Thymus (tissue), 11 donors: ENCODE results near the gene NCBP2. TPM values are rescaled to one million over a fixed set of nuclear protein-coding genes. Genes with fewer than 3 reads are reported as not detected.

Source experiments
- DNase-seq, 9 donors: peaks; one replicate each; pipeline ENCODE4 v3.0.0-alpha.2; 2013; ENCODE audit warnings: low spot score in 9 of 9, low read depth in 6 of 9, missing footprints in 1 of 9
- H3K27ac ChIP-seq, 2 donors: one replicate each; pipeline ENCODE4 v1.5.1; 2013; ENCODE audit warnings: control low read depth in 1 of 2, low read depth in 1 of 2, low read length in 1 of 2, mild to moderate bottlenecking in 1 of 2, moderate library complexity in 1 of 2
- H3K27me3 ChIP-seq, 2 donors: one replicate each; pipeline ENCODE4 v1.5.1; 2013; ENCODE audit warnings: low read length in 1 of 2; ENCODE audit not compliant: control insufficient read depth in 2 of 2, insufficient read depth in 1 of 2
- H3K36me3 ChIP-seq, 2 donors: one replicate each; pipeline ENCODE4 v1.5.1; 2013; ENCODE audit warnings: low read length in 1 of 2, mild to moderate bottlenecking in 1 of 2, moderate library complexity in 1 of 2; ENCODE audit not compliant: control insufficient read depth in 2 of 2, insufficient read depth in 2 of 2
- H3K4me1 ChIP-seq, 2 donors: one replicate each; pipeline ENCODE4 v1.5.1; 2013; ENCODE audit warnings: low read length in 2 of 2; ENCODE audit not compliant: control insufficient read depth in 2 of 2, insufficient read depth in 2 of 2
- H3K4me3 ChIP-seq, 2 donors: one replicate each; pipeline ENCODE4 v1.5.1; 2013; ENCODE audit warnings: low read length in 2 of 2, control low read depth in 1 of 2, mild to moderate bottlenecking in 1 of 2
- H3K9me3 ChIP-seq, 2 donors: one replicate each; pipeline ENCODE4 v1.5.1; 2013; ENCODE audit warnings: low read length in 1 of 2, mild to moderate bottlenecking in 1 of 2; ENCODE audit not compliant: control insufficient read depth in 2 of 2, insufficient read depth in 1 of 2
- WGBS: extraction: QIAGEN DNeasy Blood & Tissue Kit; methylation state at CpG from one replicate; pipeline ENCODE4 v1.1.7; 2013; 5-methylcytosine and 5-hydroxymethylcytosine counted together
- polyA plus RNA-seq: library from polyadenylated mRNA; stranded (reverse); fragments of 200-250 nt; gene quantifications from one replicate; pipeline ENCODE4 v1.2.3, GENCODE V29; 2013
- total RNA-seq: library from RNA; stranded (reverse); fragments of 120-200 nt; gene quantifications from one replicate; pipeline ENCODE4 v1.2.4, GENCODE V29; 2013
- donor health status: healthy.

NCBP2 gene
- total and polyA plus RNA-seq, 2 donors = 46.6 to 77.5 TPM

DNA sequence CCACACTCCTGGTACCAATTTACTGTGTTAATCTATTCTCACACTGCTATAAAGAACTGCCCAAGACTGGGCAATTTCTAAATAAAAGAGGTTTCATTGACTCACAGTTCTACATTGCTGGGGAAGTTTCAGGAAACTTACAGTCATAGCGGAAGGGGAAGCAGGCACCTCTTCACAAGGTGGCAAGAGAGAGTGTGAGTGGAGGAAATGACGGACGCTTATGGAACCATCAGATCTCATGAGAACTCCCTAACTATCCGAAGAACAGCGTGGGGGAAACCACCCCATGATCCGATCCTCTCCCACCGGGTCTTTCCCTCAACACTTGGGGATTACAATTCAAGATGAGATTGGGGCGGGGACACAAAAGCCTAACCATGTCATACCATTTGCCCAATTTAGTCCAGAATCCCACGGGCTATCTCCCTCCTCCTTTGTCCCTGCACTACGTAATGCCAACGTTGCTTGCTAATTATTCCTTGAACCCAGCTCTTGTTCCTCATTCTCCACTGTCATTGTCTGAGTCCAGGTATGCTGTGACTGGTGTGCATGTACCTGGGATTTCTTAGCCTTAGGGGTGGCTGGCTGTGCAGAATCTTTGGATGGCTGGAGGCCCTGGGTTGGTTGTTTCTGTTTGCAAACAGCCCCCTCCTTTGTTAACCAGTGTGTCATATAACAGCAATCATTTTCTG, 22.9 kb upstream of the NCBP2 start:
- no peak for DNase-seq
- no peak overlapping the region for H3K27ac ChIP-seq
- H3K4me1 ChIP-seq = peaks cover 18 to 47% of the 10 kb centered on the region in 2 donors
- H3K36me3 ChIP-seq = peaks cover 0 to 4% of the 10 kb centered on the region in 2 donors
- H3K4me3 ChIP-seq = no peak overlapping the region
- peaks cover 0 to 42% of the 10 kb centered on the region in 2 donors for H3K27me3 ChIP-seq
- H3K9me3 ChIP-seq = peaks cover 0 to 4% of the 10 kb centered on the region in 2 donors
- WGBS = 95% methylated on average over 11 of the region's 11 CpGs

DNA sequence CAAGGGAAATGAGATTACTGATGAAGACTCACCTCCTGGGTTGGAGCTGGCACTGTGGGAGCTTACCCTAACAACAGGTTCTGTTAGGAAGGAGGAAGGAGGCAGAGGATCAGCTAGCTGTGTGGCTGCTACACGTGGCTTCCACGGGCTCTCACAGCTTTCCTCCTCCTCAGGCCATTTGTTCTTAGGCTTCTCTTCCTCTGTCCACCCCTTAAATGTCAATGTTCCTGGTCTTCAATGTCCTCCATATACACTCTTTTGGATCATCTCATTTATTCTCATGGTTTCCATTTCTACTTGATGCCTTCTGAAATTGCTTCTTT, 21.3 kb upstream of the NCBP2 start:
- H3K27me3 ChIP-seq = peaks cover 0 to 34% of the 10 kb centered on the region in 2 donors
- peak overlapping the region in 1 of 2 donors; percentile 30 for H3K27ac ChIP-seq

DNA sequence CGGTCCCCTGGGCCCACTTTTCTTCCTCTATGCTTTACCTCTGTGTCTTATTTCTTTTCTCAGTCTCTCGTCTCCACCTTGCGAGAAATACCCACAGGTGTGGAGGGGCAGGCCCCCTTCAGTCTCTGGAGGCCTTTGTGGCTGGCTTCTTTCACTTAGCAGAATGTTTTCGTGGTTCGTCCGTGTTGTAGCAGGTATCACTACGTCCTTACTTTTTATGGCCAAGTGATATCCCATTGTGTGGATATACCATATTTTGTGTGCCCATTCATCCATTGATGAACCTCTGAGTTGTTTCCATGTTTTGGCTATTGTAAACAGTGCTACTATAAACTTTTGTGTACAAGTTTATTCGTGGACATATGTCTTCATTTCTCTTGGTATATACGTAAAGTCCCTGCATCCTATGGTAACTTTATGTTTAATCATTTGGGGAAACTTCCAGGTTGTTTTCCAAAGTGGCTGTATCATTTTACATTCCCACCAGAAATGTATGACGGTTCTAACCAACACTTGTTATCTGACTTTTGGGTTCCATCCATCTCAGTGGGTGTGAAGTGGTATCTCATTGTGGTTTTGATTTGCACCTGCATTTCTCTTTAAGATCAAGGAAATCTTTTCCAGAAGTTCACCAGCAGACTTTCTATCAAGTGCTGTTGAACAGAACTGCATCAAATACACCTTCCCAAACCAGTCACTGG, 20.8 kb upstream of the NCBP2 start:
- Histone ChIP-seq H3K36me3 (peaks cover 0 to 4% of the 10 kb centered on the region in 2 donors), H3K27me3 (peaks cover 0 to 30% of the 10 kb centered on the region in 2 donors), H3K27ac (peak overlapping the region in 1 of 2 donors; percentile 30), H3K9me3 (no peaks in the 10 kb centered on the region), H3K4me3 (no peak overlapping the region), H3K4me1 (peaks cover 16 to 39% of the 10 kb centered on the region in 2 donors)
- DNase-seq = peak in 3 of 9 donors; percentile 38 to 78 (median 42)
- 32% methylated on average over 10 of the region's 10 CpGs for WGBS

More for the DNA sequence above, 21.3 kb upstream of the NCBP2 start:
- Histone ChIP-seq H3K4me1 (peaks cover 18 to 43% of the 10 kb centered on the region in 2 donors), H3K4me3 (no peak overlapping the region), H3K36me3 (peaks cover 0 to 4% of the 10 kb centered on the region in 2 donors), H3K9me3 (no peaks in the 10 kb centered on the region)
- no peak for DNase-seq
- 60% methylated on average over 2 of the region's 2 CpGs for WGBS

DNA sequence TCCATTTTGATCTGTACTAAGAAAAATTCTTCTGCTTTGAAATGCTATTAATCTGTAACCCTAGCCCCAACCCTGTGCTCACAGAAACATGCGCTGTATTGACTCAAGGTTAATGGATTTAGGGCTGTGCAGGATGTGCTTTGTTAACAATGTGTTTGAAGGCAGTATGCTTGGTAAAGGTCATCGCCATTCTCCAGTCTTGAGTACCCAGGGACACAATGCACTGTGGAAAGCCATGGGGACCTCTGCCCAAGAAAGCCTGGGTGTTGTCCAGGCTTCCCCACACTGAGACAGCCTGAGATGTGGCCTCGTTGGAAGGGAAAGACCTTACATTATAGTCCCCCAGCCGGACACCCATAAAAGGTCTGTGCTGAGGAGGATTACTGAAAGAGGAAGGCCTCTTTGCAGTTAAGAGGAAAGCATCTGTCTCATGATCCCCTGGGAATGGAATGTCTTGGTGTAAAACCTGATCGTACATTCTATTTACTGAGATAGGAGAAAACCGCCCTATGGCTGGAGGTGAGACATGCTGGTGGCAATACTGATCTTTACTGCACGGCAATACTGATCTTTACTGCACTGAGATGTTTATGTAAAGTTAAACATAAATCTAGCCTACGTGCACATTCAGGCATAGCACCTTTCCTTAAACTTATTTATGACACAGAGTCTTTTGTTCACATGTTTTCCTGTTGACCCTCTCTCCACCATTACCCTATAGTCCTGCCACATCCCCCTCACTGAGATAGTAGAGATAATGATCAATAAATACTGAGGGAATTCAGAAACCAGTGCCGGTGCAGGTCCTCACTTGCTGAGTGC, 20.0 kb upstream of the NCBP2 start:
- Histone ChIP-seq H3K4me1 (peaks cover 16 to 32% of the 10 kb centered on the region in 2 donors), H3K36me3 (peaks cover 0 to 4% of the 10 kb centered on the region in 2 donors), H3K4me3 (no peak overlapping the region), H3K27ac (peak overlapping the region in 1 of 2 donors; percentile 4), H3K9me3 (no peaks in the 10 kb centered on the region), H3K27me3 (peaks cover 0 to 22% of the 10 kb centered on the region in 2 donors)
- 87% methylated on average over 9 of the region's 9 CpGs for WGBS
- DNase-seq = no peak

DNA sequence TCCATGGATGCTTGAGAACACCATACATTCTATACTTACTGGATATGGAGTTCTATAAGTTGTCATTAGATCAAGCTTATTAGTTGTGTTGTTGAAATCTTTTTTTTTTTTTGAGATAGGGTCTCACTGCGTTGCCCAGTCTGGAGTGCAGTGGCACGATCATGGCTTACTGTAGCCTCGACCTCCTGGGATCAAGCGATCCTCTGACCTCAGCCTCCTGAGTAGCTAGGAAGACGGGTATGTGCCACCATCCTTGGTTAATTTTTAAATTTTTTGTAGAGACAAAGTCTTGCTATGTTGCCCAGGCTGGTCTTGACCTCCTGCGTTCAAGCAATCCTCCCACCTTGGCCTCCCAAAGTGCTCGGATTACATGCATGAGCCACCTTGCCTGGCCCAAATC, 12.5 kb upstream of the NCBP2 start:
- no peak for DNase-seq
- H3K36me3 ChIP-seq = no peaks in the 10 kb centered on the region
- WGBS = 95% methylated on average over 7 of the region's 7 CpGs

DNA sequence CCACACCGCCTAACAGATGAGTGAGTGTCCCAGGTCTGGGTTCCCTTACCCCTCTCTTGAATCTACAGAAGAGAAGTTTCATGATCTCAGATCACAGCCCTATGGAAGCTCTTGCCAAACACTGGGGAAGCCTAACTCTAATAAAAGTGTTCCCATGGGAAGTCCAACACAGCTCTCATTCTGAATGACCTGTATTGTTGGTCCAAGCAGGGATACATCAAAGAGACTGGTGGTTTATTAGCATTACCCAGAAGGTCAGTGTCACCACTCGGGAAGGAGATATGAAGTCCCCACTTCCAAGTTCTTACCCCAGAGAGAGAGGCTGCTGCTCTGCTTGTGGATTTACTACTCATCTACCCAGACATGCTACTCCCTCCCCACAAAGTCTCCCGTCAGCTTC, 9.0 kb upstream of the NCBP2 start:
- H3K4me3 ChIP-seq = no peak overlapping the region
- no peaks in the 10 kb centered on the region for H3K27me3 ChIP-seq
- WGBS = 98% methylated on average over 3 of the region's 3 CpGs
- no peaks in the 10 kb centered on the region for H3K4me1 ChIP-seq
- H3K36me3 ChIP-seq = peaks cover 5 to 10% of the 10 kb centered on the region in 2 donors
- no peak for DNase-seq
- no peak overlapping the region for H3K27ac ChIP-seq
- H3K9me3 ChIP-seq = no peaks in the 10 kb centered on the region

More for the DNA sequence above, 12.5 kb upstream of the NCBP2 start:
- H3K27me3 ChIP-seq = no peaks in the 10 kb centered on the region
- no peak overlapping the region for H3K4me3 ChIP-seq
- no peaks in the 10 kb centered on the region for H3K9me3 ChIP-seq
- no peaks in the 10 kb centered on the region for H3K4me1 ChIP-seq
- H3K27ac ChIP-seq = no peak overlapping the region

DNA sequence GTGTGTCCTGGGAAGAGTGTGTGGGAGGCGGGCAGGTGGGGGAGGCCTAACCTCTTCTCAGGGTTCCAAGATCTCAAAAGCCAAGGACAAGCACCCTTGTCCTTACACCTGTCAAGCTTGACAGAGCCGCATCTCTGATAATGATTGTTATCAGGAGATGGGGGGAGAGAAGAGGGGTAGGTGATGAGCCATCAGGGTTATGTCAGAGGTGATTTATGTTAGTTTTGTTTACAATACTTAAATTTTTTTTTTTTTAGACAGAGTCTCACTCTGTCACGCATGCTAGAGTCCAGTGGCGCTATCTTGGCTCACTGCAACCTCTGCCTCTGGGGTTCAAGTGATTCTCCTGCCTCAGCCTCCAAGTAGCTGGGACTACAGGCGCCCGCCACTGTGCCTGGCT, 7.4 kb upstream of the NCBP2 start:
- Histone ChIP-seq H3K27me3 (no peaks in the 10 kb centered on the region), H3K27ac (no peak overlapping the region), H3K36me3 (peaks cover 10 to 14% of the 10 kb centered on the region in 2 donors), H3K9me3 (no peaks in the 10 kb centered on the region), H3K4me3 (no peak overlapping the region), H3K4me1 (no peaks in the 10 kb centered on the region)
- WGBS = 98% methylated on average over 6 of the region's 6 CpGs
- no peak for DNase-seq

DNA sequence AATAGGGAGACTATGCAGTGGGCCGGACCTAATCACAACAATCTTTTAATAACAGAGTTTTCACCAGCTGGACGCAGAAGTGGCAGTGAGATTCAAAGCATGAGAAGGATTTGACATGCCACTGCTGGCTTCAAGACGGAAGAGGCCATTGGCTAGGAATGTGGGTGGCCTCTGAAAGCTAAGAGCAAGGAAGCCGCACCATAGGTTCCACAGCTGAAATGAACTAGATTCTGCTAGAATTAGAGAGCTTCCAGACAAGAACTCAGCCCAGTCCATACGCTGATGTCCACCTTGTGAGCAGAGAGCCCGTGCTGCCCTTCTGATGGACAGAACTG, 6.9 kb upstream of the NCBP2 start:
- no peak overlapping the region for H3K4me3 ChIP-seq
- H3K27me3 ChIP-seq = no peaks in the 10 kb centered on the region
- no peak overlapping the region for H3K27ac ChIP-seq
- no peak for DNase-seq
- H3K4me1 ChIP-seq = no peaks in the 10 kb centered on the region
- 95% methylated on average over 6 of the region's 6 CpGs for WGBS
- peaks cover 10 to 15% of the 10 kb centered on the region in 2 donors for H3K36me3 ChIP-seq
- no peaks in the 10 kb centered on the region for H3K9me3 ChIP-seq
